GM12874 (cell line): Measurements from ENCODE around the gene VWA3A.

Experiments used
- CTCF ChIP-seq: IDR thresholded peaks from 2 replicates; pipeline ENCODE4 v1.5.1; 2011; ENCODE audit warnings: low read depth, mild to moderate bottlenecking, control low read depth, low read length, moderate library complexity; ENCODE audit not compliant: insufficient read depth

VWA3A gene

GRCh38 chr16:22138482-22138881, 46.1 kb downstream of the VWA3A start:
- no peak for TF ChIP-seq CTCF

- TF ChIP-seq CTCF = no peak
Observed at GRCh38 chr16:22139008-22139407, 46.7 kb downstream of the VWA3A start.

GRCh38 chr16:22139732-22140131, 47.4 kb downstream of the VWA3A start:
- TF ChIP-seq CTCF = no peak

- peak; percentile 62 for TF ChIP-seq CTCF
Observed at GRCh38 chr16:22141767-22142166, 49.4 kb downstream of the VWA3A start.

- TF ChIP-seq CTCF = no peak
Observed at GRCh38 chr16:22144520-22144919, 52.2 kb downstream of the VWA3A start.

GRCh38 chr16:22147853-22148252, 55.5 kb downstream of the VWA3A start:
- no peak for TF ChIP-seq CTCF

GRCh38 chr16:22151246-22151998, 59.1 kb downstream of the VWA3A start:
- TF ChIP-seq CTCF = no peak
